ENCODE results near the gene TMEM101. TPM values are rescaled to one million over a fixed set of nuclear protein-coding genes. Genes with fewer than 3 reads are reported as not detected.
A peak's percentile ranks its signal among the peaks of the same experiment; 100 is the strongest.
"Not testable (repeated sequence)": the region's sequence is repeated elsewhere in the genome, so short reads cannot be mapped to it uniquely, and the experiment has no call there.

TMEM101 gene
- total RNA-seq, 2 donors from 2014 or later: 32.5 TPM

DNA sequence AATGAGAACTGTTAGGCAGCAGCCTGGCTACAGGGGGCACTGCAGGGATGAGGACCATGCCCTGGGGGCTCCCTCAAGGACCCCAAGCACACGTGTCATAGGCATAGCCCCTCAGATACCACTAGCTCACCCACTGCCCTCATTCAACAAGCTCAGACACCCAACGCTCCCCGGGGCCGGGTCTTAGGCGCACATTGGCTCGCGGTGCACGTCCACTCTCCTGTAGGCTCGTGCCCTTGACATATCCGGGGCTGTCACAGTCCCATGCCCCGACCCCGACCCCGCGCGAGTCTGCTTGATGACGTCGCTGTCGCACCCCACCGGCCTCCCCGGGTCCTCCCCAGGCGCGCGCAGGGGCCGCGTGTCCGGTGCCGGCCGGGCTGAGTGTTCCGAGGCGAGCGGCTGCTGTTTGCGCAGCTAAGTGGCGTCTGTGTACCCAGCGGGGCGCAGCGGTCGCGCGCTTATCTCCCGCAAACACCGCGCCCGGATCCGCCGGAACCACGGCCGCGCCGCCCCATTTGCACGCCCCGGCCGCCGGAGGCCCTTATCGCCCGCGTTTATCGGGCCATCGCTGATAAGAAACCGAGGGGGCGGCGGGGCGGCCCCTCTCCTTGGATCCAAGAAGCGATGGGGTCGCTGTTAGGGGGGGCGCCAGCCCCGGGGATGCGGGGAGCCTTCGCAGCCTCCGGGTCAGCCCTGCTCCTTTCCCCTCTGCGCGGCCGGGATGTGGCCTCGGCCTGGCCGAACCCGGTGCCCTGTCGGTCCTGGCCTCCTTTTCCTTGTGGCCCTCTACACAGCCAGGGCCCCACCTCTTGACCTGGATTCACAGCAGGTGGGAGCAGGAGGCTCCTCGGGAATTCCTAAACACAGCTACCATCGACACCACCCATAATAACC lies 31.0 kb downstream of the TMEM101 start:
- H3K27me3 Mint-ChIP-seq: peaks cover 28 to 54% of the 10 kb centered on the region in 2 donors

DNA sequence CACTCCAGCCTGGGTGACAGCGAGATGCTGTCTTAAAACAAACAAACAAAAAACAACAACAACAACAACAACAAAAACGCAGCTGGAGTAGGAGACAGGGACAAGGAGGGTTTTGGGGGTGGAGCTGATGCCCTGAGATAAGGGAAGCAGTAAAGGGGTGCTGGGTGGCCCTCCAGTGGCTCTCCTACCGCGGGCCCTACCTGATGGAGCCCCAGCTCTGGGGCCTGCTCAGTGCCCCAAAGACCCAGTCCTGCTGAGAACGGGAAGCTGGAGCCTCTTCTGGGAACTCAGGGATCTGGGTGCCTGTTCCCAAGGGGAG lies 31.6 kb downstream of the TMEM101 start:
- Mint-ChIP-seq H3K27ac (no peak overlapping the region), H3K9me3 (no peaks in the 10 kb centered on the region), H3K4me1 (ENCODE audit: low read depth in 2 of 2) (no peaks in the 10 kb centered on the region), H3K27me3 (peaks cover 31 to 53% of the 10 kb centered on the region in 2 donors), H3K36me3 (no peaks in the 10 kb centered on the region), H3K4me3 (no peak overlapping the region)
- ATAC-seq (no peak), DNase-seq (ENCODE audit: low spot score) (no peak)

More for the DNA sequence above, 31.0 kb downstream of the TMEM101 start:
- Mint-ChIP-seq H3K27ac (no peak overlapping the region), H3K4me1 (ENCODE audit: low read depth in 2 of 2) (no peaks in the 10 kb centered on the region), H3K36me3 (no peaks in the 10 kb centered on the region), H3K9me3 (no peaks in the 10 kb centered on the region), H3K4me3 (no peak overlapping the region)
- DNase-seq (ENCODE audit: low spot score) (no peak), ATAC-seq (peak; percentile 32 to 34)

DNA sequence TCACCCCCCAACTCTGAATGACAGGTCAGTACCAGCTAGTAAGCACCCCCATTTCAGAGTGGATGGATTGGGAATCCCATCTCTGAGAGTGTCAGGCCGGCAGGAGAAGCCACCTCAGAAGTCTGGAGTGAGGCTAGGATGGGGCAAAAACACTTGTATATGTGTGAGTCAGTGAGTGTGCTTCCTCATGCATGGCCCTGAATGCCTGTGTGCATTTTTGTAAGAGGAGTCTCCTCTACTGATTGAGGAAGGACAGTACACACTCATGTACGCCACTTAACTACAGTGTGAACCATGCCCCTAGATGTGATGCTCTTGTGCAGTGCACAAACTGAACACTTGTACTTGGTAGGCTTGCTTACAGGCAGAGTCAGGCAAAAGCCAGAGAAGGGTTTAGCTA lies 32.6 kb downstream of the TMEM101 start:
- H3K27me3 Mint-ChIP-seq: peaks cover 30 to 49% of the 10 kb centered on the region in 2 donors
- no peak overlapping the region for H3K4me3 Mint-ChIP-seq
- ATAC-seq: no peak

DNA sequence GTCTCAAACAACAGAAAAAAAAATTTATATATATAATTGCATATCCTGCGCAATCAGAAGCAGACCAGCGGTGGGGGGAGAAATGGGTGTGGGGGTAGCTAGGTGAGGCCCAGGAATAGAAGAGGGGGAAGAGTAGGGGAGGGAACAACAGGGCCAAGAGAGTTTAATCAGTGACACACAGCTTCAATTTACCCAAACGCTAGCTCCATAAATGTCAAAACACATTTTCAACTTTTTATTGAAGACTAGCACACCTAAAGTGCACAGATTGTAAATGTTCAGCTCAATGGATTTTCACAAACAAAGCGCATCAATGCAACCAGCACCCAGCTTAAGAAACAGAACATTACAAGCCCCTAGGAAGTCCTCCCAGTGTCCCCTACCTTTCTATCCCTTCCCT lies 35.1 kb downstream of the TMEM101 start:
- DNase-seq (ENCODE audit: low spot score): no peak
- no peak overlapping the region for H3K4me3 Mint-ChIP-seq
- no peaks in the 10 kb centered on the region for H3K36me3 Mint-ChIP-seq
- peaks cover 23 to 37% of the 10 kb centered on the region in 2 donors for H3K27me3 Mint-ChIP-seq
- ATAC-seq: no peak
- H3K4me1 Mint-ChIP-seq (ENCODE audit: low read depth in 2 of 2): no peaks in the 10 kb centered on the region
- no peak overlapping the region for H3K27ac Mint-ChIP-seq
- no peaks in the 10 kb centered on the region for H3K9me3 Mint-ChIP-seq

More for the DNA sequence above, 32.6 kb downstream of the TMEM101 start:
- Mint-ChIP-seq H3K27ac (no peak overlapping the region), H3K4me1 (ENCODE audit: low read depth in 2 of 2) (no peaks in the 10 kb centered on the region), H3K36me3 (no peaks in the 10 kb centered on the region), H3K9me3 (no peaks in the 10 kb centered on the region)
- no peak for DNase-seq (ENCODE audit: low spot score)

DNA sequence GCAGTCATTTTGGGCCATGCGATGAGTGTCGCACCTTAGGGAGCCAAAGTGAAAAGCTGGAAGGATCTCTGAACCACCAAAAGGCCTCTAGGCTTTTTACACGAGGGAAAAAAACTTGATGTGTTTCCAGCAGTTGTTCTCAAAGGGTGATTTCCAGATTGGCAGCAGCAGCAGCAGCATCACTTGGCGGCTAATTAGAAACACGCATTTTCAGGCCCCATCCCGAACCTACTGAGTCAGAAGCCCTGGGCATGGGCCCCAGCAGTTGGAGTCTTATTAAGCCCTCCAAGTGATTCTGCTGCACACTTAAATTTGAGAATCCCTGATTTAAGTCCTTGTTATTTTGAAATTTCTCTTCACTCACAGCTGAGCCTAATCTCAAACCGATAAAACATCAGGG lies 35.8 kb downstream of the TMEM101 start:
- no peak overlapping the region for H3K27ac Mint-ChIP-seq
- DNase-seq (ENCODE audit: low spot score) (no peak), ATAC-seq (no peak)
- no peaks in the 10 kb centered on the region for H3K4me1 Mint-ChIP-seq (ENCODE audit: low read depth in 2 of 2)
- no peaks in the 10 kb centered on the region for H3K9me3 Mint-ChIP-seq
- no peaks in the 10 kb centered on the region for H3K36me3 Mint-ChIP-seq
- no peak overlapping the region for H3K4me3 Mint-ChIP-seq
- H3K27me3 Mint-ChIP-seq: peaks cover 21 to 37% of the 10 kb centered on the region in 2 donors

DNA sequence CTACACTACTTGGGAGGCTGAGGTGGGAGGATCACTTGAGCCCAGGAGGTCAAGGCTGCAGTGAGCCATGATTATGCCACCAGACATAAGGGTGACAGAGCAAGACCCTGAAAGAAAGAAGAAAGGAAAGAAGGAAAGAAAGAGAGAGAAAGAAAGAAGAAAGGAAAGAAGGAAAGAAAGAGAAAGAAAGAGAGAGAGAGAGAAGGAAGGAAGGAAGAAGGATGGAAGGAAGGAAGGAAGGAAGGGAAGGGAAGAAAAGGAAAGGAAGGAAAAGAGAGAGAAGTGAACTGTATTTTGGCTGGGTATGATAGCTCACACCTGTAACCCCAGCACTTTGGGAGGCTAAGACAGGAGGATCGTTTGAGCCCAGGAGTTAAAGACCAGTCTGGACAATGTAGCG lies 36.7 kb downstream of the TMEM101 start:
- Mint-ChIP-seq H3K27ac (no peak overlapping the region), H3K36me3 (no peaks in the 10 kb centered on the region), H3K4me3 (no peak overlapping the region)

DNA sequence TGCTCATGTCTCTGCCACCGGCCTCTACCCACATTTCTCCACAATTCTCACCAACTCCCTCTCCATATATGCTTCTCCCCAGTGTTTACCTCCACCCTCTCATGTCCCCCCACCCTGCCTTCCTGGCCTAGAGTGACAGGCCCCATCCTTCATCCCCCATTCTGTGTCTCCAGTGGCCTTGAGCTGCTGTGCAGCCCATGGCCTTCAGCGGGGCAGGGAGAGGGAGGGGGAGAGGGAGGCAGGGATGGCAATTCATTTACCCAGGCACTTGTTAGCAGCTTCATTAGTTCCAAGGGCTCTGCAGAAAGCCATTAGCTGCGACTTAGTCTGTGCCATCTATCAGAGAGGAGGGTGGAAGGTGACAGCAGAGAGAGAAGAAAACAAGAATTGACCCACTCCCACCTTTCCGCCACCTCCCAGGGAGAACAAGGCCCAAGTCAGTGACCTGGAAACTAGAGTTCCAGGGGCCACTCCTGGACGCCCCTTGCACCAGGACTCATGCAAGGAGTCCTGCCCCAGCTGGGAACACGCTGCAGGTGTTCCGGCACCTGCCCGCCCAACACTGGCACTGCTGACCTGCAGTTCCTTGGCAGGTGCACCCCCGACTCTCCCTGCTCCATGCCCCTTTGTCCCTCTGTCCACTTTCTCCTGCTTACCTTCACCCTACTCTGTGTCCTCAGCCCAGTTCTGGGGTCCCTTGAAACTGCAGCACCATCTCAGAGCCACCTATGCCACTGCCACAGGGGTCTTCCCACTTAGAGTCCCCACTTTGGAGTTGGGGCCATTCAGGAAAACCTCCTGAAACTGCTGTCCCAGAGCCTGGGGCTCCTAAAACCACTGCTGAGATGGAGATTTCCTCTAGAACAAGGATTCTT lies 37.6 kb downstream of the TMEM101 start:
- H3K4me1 Mint-ChIP-seq (ENCODE audit: low read depth in 2 of 2): no peaks in the 10 kb centered on the region
- H3K4me3 Mint-ChIP-seq: no peak overlapping the region
- ATAC-seq (no peak), DNase-seq (ENCODE audit: low spot score) (no peak)
- peaks cover 15 to 26% of the 10 kb centered on the region in 2 donors for H3K27me3 Mint-ChIP-seq
- H3K9me3 Mint-ChIP-seq: no peaks in the 10 kb centered on the region
- no peak overlapping the region for H3K27ac Mint-ChIP-seq
- no peaks in the 10 kb centered on the region for H3K36me3 Mint-ChIP-seq

More for the DNA sequence above, 36.7 kb downstream of the TMEM101 start:
- no peaks in the 10 kb centered on the region for H3K4me1 Mint-ChIP-seq (ENCODE audit: low read depth in 2 of 2)
- no peak for DNase-seq (ENCODE audit: low spot score)
- H3K27me3 Mint-ChIP-seq: peaks cover 21 to 35% of the 10 kb centered on the region in 2 donors
- H3K9me3 Mint-ChIP-seq: no peaks in the 10 kb centered on the region
- ATAC-seq: no peak

DNA sequence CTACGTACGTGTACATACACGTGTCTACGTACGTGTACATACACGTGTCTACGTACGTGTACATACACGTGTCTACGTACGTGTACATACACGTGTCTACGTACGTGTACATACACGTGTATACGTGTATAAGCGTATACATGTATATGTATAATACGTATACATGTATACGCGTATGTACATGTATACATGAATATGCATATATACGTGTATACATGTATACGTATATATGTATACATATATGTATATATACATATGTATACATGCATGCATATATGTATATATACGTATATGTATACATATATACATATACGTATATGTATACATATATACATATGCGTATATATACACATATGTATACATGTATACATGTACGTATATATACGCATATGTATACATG lies 38.9 kb downstream of the TMEM101 start:
- Mint-ChIP-seq H3K4me1 (ENCODE audit: low read depth in 2 of 2) (no peaks in the 10 kb centered on the region), H3K36me3 (no peaks in the 10 kb centered on the region), H3K9me3 (no peaks in the 10 kb centered on the region), H3K27me3 (peaks cover 6 to 22% of the 10 kb centered on the region in 2 donors), H3K4me3 (no peak overlapping the region), H3K27ac (no peak overlapping the region)
- DNase-seq (ENCODE audit: low spot score) (no peak), ATAC-seq (no peak)

DNA sequence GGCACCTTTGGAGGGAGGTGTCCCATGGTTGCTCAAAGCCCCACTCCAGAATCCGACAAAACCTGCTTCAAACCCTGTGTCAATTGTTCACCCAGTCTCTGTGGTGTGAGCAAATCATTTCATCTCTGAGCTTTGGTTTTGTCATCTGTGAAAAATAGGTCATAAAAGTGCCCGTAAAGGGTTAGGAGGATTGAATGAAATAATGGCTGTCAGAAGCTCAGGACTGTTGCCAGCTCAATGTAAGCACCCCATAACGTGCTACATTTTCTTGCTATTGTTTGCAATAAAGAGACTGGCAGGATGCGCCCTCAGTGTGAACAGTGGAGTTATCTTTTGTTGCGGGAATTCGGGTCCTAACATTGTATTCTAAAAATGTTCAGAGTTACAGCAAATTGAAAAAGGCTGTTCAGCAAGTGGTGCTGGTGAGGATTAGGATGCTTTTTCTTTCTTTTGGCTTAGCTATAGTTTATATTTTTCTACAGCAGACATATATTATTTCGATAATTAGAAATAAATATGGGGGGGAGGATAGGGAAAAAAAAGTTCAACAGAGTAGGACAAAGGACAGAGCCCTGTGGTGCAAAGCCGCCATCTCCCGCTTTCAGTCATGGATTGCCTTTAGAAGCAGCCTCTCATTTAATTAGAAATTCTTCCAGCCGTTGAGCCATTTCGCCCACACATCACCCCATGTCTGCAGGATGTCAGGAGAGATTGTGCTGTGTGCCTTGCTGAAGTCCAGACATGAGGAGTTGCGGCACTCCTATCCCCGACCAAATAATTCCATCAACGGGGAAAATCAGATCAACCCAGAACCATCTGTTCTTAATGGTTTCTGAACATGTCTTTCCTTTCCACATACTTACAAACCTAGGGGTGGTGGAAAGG lies 40.1 kb downstream of the TMEM101 start:
- DNase-seq (ENCODE audit: low spot score) (no peak), ATAC-seq (no peak)
- Mint-ChIP-seq H3K9me3 (no peaks in the 10 kb centered on the region), H3K27me3 (peaks cover 6 to 18% of the 10 kb centered on the region in 2 donors), H3K36me3 (no peaks in the 10 kb centered on the region), H3K4me1 (ENCODE audit: low read depth in 2 of 2) (no peaks in the 10 kb centered on the region), H3K4me3 (no peak overlapping the region), H3K27ac (no peak overlapping the region)

DNA sequence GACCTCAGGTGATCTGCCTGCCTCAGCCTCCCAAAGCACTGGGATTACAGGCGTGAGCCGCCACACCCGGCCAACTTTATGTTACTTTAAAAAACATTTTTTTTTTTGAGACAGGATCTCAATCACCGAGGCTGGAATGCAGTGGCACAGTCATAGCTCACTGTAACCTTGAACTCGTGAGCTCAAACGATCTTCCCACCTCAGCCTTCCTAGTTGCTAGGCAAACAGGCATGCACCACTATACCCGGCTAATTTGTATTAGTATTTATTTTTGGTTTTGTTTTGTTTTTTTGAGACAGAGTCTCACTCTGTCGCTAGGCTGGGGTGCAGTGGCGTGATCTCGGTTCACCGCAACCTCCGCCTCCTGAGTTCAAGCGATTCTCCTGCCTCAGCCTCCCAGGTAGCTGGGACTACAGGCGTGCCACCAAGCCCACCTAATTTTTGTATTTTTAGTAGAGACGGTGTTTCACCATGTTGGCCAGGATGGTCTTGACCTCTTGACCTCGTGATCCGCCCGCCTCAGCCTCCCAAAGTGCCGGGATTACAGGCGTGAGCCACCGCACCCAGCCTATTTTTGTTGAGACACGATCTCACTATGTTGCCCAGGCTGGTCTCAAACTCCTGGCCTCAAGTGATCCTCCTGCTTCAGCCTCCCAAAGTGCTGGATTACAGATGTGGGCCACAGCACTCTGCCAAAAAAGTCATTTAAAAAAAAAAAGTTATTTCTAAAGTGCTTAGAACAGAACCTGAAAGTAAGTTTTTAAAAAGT lies 42.1 kb downstream of the TMEM101 start:
- not testable (repeated sequence) for ATAC-seq; DNase-seq (ENCODE audit: low spot score); H3K36me3 Mint-ChIP-seq; H3K27me3 Mint-ChIP-seq; H3K4me3 Mint-ChIP-seq; H3K27ac Mint-ChIP-seq; H3K9me3 Mint-ChIP-seq; H3K4me1 Mint-ChIP-seq (ENCODE audit: low read depth in 2 of 2)

DNA sequence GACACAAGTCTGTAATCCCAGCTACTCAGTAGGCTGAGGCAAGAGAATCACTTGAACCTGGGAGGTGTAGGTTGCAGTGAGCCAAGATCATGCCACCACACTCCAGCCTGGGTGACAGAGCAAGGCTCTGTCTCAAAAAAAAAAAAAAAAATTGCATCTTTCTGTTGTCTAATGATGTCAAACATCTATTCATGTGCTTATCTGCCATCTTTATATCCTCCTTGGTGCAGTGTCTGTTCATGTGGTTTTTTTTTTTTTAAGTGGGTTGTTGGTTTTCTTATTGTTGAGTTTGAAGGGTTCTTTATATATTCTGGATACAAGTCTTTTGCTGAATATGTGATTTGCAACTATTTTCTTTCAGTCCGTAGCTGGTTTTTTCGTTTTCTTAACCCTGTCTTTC lies 43.3 kb downstream of the TMEM101 start:
- not testable (repeated sequence) for H3K27me3 Mint-ChIP-seq; ATAC-seq; DNase-seq (ENCODE audit: low spot score); H3K4me3 Mint-ChIP-seq; H3K4me1 Mint-ChIP-seq (ENCODE audit: low read depth in 2 of 2); H3K36me3 Mint-ChIP-seq; H3K27ac Mint-ChIP-seq; H3K9me3 Mint-ChIP-seq

DNA sequence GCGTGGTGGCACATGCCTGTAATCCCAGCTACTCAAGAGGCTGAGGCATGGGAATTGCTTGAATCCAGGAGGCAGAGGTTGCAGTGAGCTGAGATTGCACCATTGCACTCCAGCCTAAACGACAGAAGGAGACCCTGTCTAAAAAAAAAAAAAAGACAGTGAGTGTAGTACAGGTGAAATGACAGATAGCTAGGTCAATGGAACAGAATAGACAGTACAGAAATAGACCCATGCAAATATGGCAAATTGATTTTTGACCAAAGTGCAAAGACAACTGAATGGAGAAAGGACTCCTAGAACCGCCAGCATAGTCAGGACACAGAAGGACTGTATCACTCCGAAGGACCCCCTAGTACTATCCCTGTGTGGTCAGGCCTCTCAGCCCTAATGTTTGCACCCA lies 44.4 kb downstream of the TMEM101 start:
- DNase-seq (ENCODE audit: low spot score): no peak
- Mint-ChIP-seq H3K4me1 (ENCODE audit: low read depth in 2 of 2) (no peaks in the 10 kb centered on the region), H3K4me3 (no peak overlapping the region), H3K9me3 (no peaks in the 10 kb centered on the region), H3K27me3 (peaks cover 8 to 10% of the 10 kb centered on the region in 2 donors), H3K36me3 (no peaks in the 10 kb centered on the region), H3K27ac (no peak overlapping the region)
- no peak for ATAC-seq

Data from natural killer cell treated with Interleukin-12 subunit alpha and Interleukin-12 subunit beta and Interleukin-15 and Interleukin-18, amount 100 ng/mL, for 72 hours (primary cell).